Pancreas (tissue), 10 donors: ENCODE results near the gene CES2. TPM values are rescaled to one million over a fixed set of nuclear protein-coding genes. Genes with fewer than 3 reads are reported as not detected.
"Not testable (repeated sequence)": the region's sequence is repeated elsewhere in the genome, so short reads cannot be mapped to it uniquely, and the experiment has no call there.

Experiments used
- ATAC-seq, 4 donors: fragments of 200-7000 bp; cut with Tn5 transposase; one replicate each; pipeline versions ENCODE4 v1.8.0 to v1.9.1; 2020; ENCODE audit warnings: mild to moderate bottlenecking in 4 of 4, moderate library complexity in 4 of 4
- DNase-seq, 6 donors: peaks; one replicate each; pipeline ENCODE4 v3.0.0-alpha.2; 2020
- FAIRE-seq: peaks from 2 replicates; lab custom pipeline; 2012; peaks lifted over from hg19 to GRCh38; lab: Jason Lieb, UNC
- H3K27ac ChIP-seq, 4 donors: fragments of 200-600 bp; sonication (generic); 1 replicate in 3 of 4; 2 replicates in 1 of 4; pipeline versions ENCODE4 v1.5.0 to v1.8.0; 2020
- H3K27me3 ChIP-seq, 4 donors: fragments of 200-600 bp; one replicate each; pipeline ENCODE4 v1.8.0; 2021
- H3K36me3 ChIP-seq, 3 donors: fragments of 200-600 bp; sonication (generic) in 1 of 3; one replicate each; pipeline versions ENCODE4 v1.5.0 to v1.8.0; 2020 to 2021
- H3K4me1 ChIP-seq, 3 donors: fragments of 200-600 bp; one replicate each; pipeline ENCODE4 v1.8.0; 2021
- H3K4me3 ChIP-seq, 4 donors: fragments of 200-600 bp; sonication (generic) in 2 of 4; one replicate each; pipeline versions ENCODE4 v1.5.0 to v1.8.0; 2020 to 2021
- H3K9me3 ChIP-seq, 4 donors: fragments of 200-600 bp; one replicate each; pipeline ENCODE4 v1.8.0; 2021
- WGBS, 2 donors: extraction: QIAGEN DNeasy Blood & Tissue Kit; methylation state at CpG; one replicate each; pipeline ENCODE4 v1.1.7; 2013; 5-methylcytosine and 5-hydroxymethylcytosine counted together
- intact Hi-C, 3 donors: fragments of 100-400 bp; cut with DNase I; formaldehyde crosslinking; loops; one replicate each; pipeline versions ENCODE4 v1.11.1 to v1.14.2; 2022
- polyA plus RNA-seq, 2 donors: library from polyadenylated mRNA; stranded (reverse); fragments of 200-250 nt; gene quantifications; one replicate each; pipeline ENCODE4 v1.2.3, GENCODE V29; 2013
- total RNA-seq, 6 donors: library from RNA; stranded (reverse); fragmentation: NEBNext Ultra II Directional in 4 of 6; extraction: Animal tissue kit (Norgen Biotek cat#: 25700) in 4 of 6; gene quantifications; one replicate each; pipeline versions ENCODE4 v1.2.1 to v1.2.4, GENCODE V29; 2021 to 2023
- TF ChIP-seq, protein P1 (sequence below), 4 donors: fragments of 200-600 bp; sonication (generic) in 3 of 4; IDR thresholded peaks; one replicate each; pipeline versions ENCODE4 v1.5.0 to v1.8.0; 2021; ENCODE audit warnings: antibody characterized with exemption in 4 of 4
- donor health status: healthy with polysubstance abuse.
- donor health status: DM: no; HTN: no; CAD: no; lungs with moderate emphysema.
- donor health status: DM: no; HTN: no; CAD: no.
- donor health status: control.
- donor health status: control.
- donor health status: Bipolar disorder and iron deficiency.
- donor health status: DM: yes; HTN: yes; CAD: no.
- donor health status: DM: no; HTN: no; CAD: no.
- donor health status: DM: no; HTN: no; CAD: no.
- donor health status: DM: yes; HTN: yes; CAD: no.

The CES2 gene
- total and polyA plus RNA-seq, 8 donors, result 14.3 to 23.1 (median 17.3) TPM

GRCh38 chr16:66984892-66985311 lies 49.6 kb downstream of the CES2 start:
- DNase-seq, result no peak
- no peaks in the 10 kb centered on the region for H3K27me3 ChIP-seq
- ATAC-seq, result no peak
- no peak overlapping the region for H3K27ac ChIP-seq
- H3K36me3 ChIP-seq, result no peaks in the 10 kb centered on the region
- intact Hi-C loops, result no loop called here
- FAIRE-seq, result no peak
- 81% methylated on average over 4 of the region's 4 CpGs for whole genome bisulfite sequencing, 2 donors
- H3K9me3 ChIP-seq, result no peaks in the 10 kb centered on the region
- H3K4me1 ChIP-seq, result no peaks in the 10 kb centered on the region
- no peak overlapping the region for H3K4me3 ChIP-seq
- TF ChIP-seq, protein P1, sequence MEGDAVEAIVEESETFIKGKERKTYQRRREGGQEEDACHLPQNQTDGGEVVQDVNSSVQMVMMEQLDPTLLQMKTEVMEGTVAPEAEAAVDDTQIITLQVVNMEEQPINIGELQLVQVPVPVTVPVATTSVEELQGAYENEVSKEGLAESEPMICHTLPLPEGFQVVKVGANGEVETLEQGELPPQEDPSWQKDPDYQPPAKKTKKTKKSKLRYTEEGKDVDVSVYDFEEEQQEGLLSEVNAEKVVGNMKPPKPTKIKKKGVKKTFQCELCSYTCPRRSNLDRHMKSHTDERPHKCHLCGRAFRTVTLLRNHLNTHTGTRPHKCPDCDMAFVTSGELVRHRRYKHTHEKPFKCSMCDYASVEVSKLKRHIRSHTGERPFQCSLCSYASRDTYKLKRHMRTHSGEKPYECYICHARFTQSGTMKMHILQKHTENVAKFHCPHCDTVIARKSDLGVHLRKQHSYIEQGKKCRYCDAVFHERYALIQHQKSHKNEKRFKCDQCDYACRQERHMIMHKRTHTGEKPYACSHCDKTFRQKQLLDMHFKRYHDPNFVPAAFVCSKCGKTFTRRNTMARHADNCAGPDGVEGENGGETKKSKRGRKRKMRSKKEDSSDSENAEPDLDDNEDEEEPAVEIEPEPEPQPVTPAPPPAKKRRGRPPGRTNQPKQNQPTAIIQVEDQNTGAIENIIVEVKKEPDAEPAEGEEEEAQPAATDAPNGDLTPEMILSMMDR (IDR thresholded peaks at IDR 0.05), result no peak

GRCh38 chr16:66986559-66986958 lies 51.2 kb downstream of the CES2 start:
- TF ChIP-seq, protein P1 (IDR thresholded peaks at IDR 0.05), result no peak
- no peak overlapping the region for H3K27ac ChIP-seq
- H3K27me3 ChIP-seq, result no peaks in the 10 kb centered on the region
- intact Hi-C loops, result no loop called here
- 86 to 87% methylated on average over 6 of the region's 6 CpGs for WGBS, 2 donors
- FAIRE-seq (no peak), ATAC-seq (no peak), DNase-seq (no peak)
- H3K4me1 ChIP-seq, result no peaks in the 10 kb centered on the region
- no peaks in the 10 kb centered on the region for H3K9me3 ChIP-seq
- no peak overlapping the region for H3K4me3 ChIP-seq
- H3K36me3 ChIP-seq, result no peaks in the 10 kb centered on the region

DNA sequence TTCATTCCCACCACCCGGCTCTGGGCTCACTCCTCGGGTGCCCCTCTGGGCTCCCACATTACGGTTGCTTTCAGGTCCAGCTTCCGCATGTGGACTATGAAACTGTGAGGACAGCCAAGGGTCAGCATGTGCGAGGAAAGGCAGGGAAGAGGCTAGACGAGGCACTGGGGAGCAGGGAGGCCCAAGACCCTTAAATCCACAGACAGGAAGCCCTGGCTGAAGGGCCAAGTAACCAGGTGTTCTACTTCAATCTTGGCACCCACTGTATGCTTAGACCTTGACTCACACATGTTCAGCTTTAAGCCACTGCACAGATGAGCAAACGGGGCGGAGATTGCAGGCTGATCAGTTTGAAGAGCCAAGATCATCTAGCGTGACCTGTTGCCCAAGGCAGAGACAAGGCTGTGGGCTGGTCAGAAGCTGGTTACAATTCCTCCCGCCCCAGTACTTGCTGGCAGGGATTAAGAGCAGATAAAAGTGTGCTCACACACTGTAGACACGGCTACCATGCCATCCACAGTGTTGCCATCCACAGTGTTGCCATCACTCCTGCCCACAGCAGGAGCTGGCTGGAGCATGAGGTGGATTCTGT lies 53.0 kb downstream of the CES2 start, which contains the start of gene CES4A:
Gene CES4A, plus strand, starts transcription at position 393 of the 592 bp plus-strand sequence. Its CDS starts 184 bp downstream, at position 577.
- H3K27me3 ChIP-seq, result no peaks in the 10 kb centered on the region
- H3K36me3 ChIP-seq, result no peaks in the 10 kb centered on the region
- 59 to 60% methylated on average over 11 of the region's 11 CpGs for WGBS, 2 donors
- no peaks in the 10 kb centered on the region for H3K4me1 ChIP-seq
- no peak within 1 kb of the TSS for H3K4me3 ChIP-seq
- TF ChIP-seq, protein P1 (IDR thresholded peaks at IDR 0.05), result no peak
- DNase-seq (no peak), FAIRE-seq (no peak), ATAC-seq (peak; percentile 45 to 79 (median 62))
- intact Hi-C loops, result no loop called here
- H3K27ac ChIP-seq, result no peak within 1 kb of the TSS
- no peaks in the 10 kb centered on the region for H3K9me3 ChIP-seq

GRCh38 chr16:66991545-66992077 lies 56.3 kb downstream of the CES2 start:
- Histone ChIP-seq H3K36me3 (no peaks in the 10 kb centered on the region), H3K4me3 (no peak overlapping the region), H3K27me3 (no peaks in the 10 kb centered on the region), H3K9me3 (no peaks in the 10 kb centered on the region), H3K27ac (no peak overlapping the region), H3K4me1 (peaks cover 0 to 6% (median 1%) of the 10 kb centered on the region in 3 donors)
- FAIRE-seq (no peak), ATAC-seq (no peak), DNase-seq (no peak)
- intact Hi-C loops, result no loop called here
- TF ChIP-seq, protein P1 (IDR thresholded peaks at IDR 0.05), result no peak
- 71 to 76% methylated on average over 2 of the region's 2 CpGs for WGBS, 2 donors

DNA sequence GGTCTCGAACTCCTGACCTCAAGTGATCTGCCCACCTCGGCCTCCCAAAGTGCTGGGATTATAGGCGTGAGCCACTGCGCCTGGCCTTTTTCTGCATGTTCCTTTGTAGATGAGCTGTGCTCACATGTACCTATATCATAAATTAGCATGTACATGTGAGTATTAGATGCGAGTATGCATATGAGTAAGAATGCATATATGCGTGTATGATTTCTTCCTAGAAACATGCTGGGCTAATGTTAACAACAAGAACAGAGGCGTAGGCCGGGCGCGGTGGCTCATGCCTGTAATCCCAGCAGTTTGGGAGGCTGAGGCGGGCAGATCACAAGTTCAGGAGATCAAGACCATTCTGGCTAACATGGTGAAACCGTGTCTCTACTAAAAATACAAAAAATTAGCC lies 58.2 kb downstream of the CES2 start:
- H3K27me3 ChIP-seq, ATAC-seq, intact Hi-C loops, H3K36me3 ChIP-seq, H3K4me3 ChIP-seq, H3K9me3 ChIP-seq, FAIRE-seq, DNase-seq, H3K27ac ChIP-seq: not testable (repeated sequence)
- H3K4me1 ChIP-seq, result peaks cover 6 to 13% (median 10%) of the 10 kb centered on the region in 3 donors
- WGBS, 2 donors, result 91 to 95% methylated on average over 11 to 12 of the region's 12 CpGs

Other genes starting within 250 kb of the CES2 start
- gene CMTM4, start 238.8 kb upstream of the CES2 start, total RNA-seq, result 10 to 100 TPM; 31.7 to 43.5 (median 38.8) TPM
- gene CMTM4, start 238.8 kb upstream of the CES2 start, polyA plus RNA-seq, result 10 to 100 TPM; 14.9 to 18.4 TPM
- 10 to 100 TPM; 53.0 to 83.0 (median 68.1) TPM for gene DYNC1LI2, start 183.9 kb upstream of the CES2 start, total RNA-seq
- 10 to 100 TPM; 44.4 to 57.7 TPM for gene DYNC1LI2, start 183.9 kb upstream of the CES2 start, polyA plus RNA-seq
- not detected for gene TERB1, start 133.9 kb upstream of the CES2 start, total RNA-seq
- not detected for gene TERB1, start 133.9 kb upstream of the CES2 start, polyA plus RNA-seq
- gene NAE1, start 104.5 kb upstream of the CES2 start, total RNA-seq, result 10 to 100 TPM; 19.3 to 26.7 (median 21.2) TPM
- 10 to 100 TPM; 20.4 to 29.8 TPM for gene NAE1, start 104.5 kb upstream of the CES2 start, polyA plus RNA-seq
- gene CA7, start 91.1 kb upstream of the CES2 start, total RNA-seq, result not detected
- gene CA7, start 91.1 kb upstream of the CES2 start, polyA plus RNA-seq, result not detected
- 1 to 10 TPM; 6.1 to 8.5 (median 7.7) TPM for gene PDP2, start 55.0 kb upstream of the CES2 start, total RNA-seq
- 1 to 10 TPM; 1.6 TPM for gene PDP2, start 55.0 kb upstream of the CES2 start, polyA plus RNA-seq
- not detected for gene CDH16, start 16.6 kb upstream of the CES2 start, total RNA-seq
- not detected for gene CDH16, start 16.6 kb upstream of the CES2 start, polyA plus RNA-seq
- 1 to 10 TPM in 1 of 6 donors, under 1 TPM in 5; 0.20 to 2.7 (median 0.53) TPM for gene RRAD, start 10.0 kb upstream of the CES2 start, total RNA-seq
- 1 to 10 TPM; 2.7 to 2.9 TPM for gene RRAD, start 10.0 kb upstream of the CES2 start, polyA plus RNA-seq
- 10 to 100 TPM; 14.8 to 31.5 (median 22.0) TPM for gene CIAO2B, start 1.1 kb upstream of the CES2 start, total RNA-seq
- gene CIAO2B, start 1.1 kb upstream of the CES2 start, polyA plus RNA-seq, result 10 to 100 TPM; 73.7 to 86.9 TPM
- gene CES3, start 25.8 kb downstream of the CES2 start, total RNA-seq, result 1 to 10 TPM; 1.9 to 6.2 (median 4.6) TPM
- gene CES3, start 25.8 kb downstream of the CES2 start, polyA plus RNA-seq, result 1 to 10 TPM; 4.6 to 7.3 TPM
- gene CES4A, start 53.1 kb downstream of the CES2 start, total RNA-seq, result 10 to 100 TPM in 1 of 6 donors, 1 to 10 TPM in 5; 3.2 to 10.2 (median 4.6) TPM
- 10 to 100 TPM; 43.1 to 59.5 TPM for gene CES4A, start 53.1 kb downstream of the CES2 start, polyA plus RNA-seq
- 10 to 100 TPM; 13.1 to 27.0 (median 20.1) TPM for gene CBFB, start 93.6 kb downstream of the CES2 start, total RNA-seq
- 10 to 100 TPM; 11.5 to 19.7 TPM for gene CBFB, start 93.6 kb downstream of the CES2 start, polyA plus RNA-seq
- 1 to 10 TPM; 2.8 to 7.3 (median 4.2) TPM for gene PHAF1, start 174.4 kb downstream of the CES2 start, total RNA-seq
- gene PHAF1, start 174.4 kb downstream of the CES2 start, polyA plus RNA-seq, result 1 to 10 TPM; 6.1 to 8.9 TPM
- gene B3GNT9, start 215.5 kb downstream of the CES2 start, total RNA-seq, result 1 to 10 TPM; 1.8 to 5.1 (median 3.5) TPM
- gene B3GNT9, start 215.5 kb downstream of the CES2 start, polyA plus RNA-seq, result 1 to 10 TPM; 3.0 to 9.3 TPM
- gene TRADD, start 224.4 kb downstream of the CES2 start, total RNA-seq, result 10 to 100 TPM in 4 of 6 donors, 1 to 10 TPM in 2; 9.4 to 17.4 (median 11.5) TPM
- gene TRADD, start 224.4 kb downstream of the CES2 start, polyA plus RNA-seq, result 10 to 100 TPM; 21.3 to 33.3 TPM
- 10 to 100 TPM; 12.9 to 31.7 (median 24.2) TPM for gene FBXL8, start 224.4 kb downstream of the CES2 start, total RNA-seq
- gene FBXL8, start 224.4 kb downstream of the CES2 start, polyA plus RNA-seq, result 10 to 100 TPM; 41.6 to 86.2 TPM
- 10 to 100 TPM; 34.9 to 70.0 (median 49.1) TPM for gene HSF4, start 229.2 kb downstream of the CES2 start, total RNA-seq
- 100 to 1,000 TPM; 310 to 330 TPM for gene HSF4, start 229.2 kb downstream of the CES2 start, polyA plus RNA-seq
- 10 to 100 TPM; 15.2 to 31.2 (median 19.8) TPM for gene NOL3, start 235.0 kb downstream of the CES2 start, total RNA-seq
- 100 to 1,000 TPM in 1 of 2 donors, 10 to 100 TPM in 1; 84.5 to 119 TPM for gene NOL3, start 235.0 kb downstream of the CES2 start, polyA plus RNA-seq
- 10 to 100 TPM in 3 of 6 donors, 1 to 10 TPM in 3; 4.8 to 22.3 (median 10.4) TPM for gene MATCAP1, start 248.4 kb downstream of the CES2 start, total RNA-seq
- 10 to 100 TPM; 51.2 to 55.6 TPM for gene MATCAP1, start 248.4 kb downstream of the CES2 start, polyA plus RNA-seq